Endothelial cell of umbilical vein (primary cell): ENCODE results near the gene FAM222B. TPM values are rescaled to one million over a fixed set of nuclear protein-coding genes. Genes with fewer than 3 reads are reported as not detected.

Source experiments
- BruUV-seq: library from RNA; stranded (reverse); fragments of 400-500 nt; replicated peaks from 2 replicates; lab custom pipeline; 2021; lab: Mats Ljungman, UMichigan
- CTCF ChIA-PET: fragments of 300-600, 350-600 bp; sonication (Branson Sonifier 250); formaldehyde crosslinking; loops from one replicate; lab custom pipeline; 2021; ENCODE audit warnings: antibody characterized with exemption, inconsistent platforms; lab: Charles Lee
- POLR2A ChIA-PET: fragments of 300-600, 350-600 bp; sonication (Branson Sonifier 250); formaldehyde crosslinking; loops from one replicate; lab custom pipeline; 2021; ENCODE audit warnings: antibody characterized with exemption, inconsistent platforms; lab: Charles Lee
- DNase-seq: peaks from one replicate; pipeline ENCODE4 v3.0.0-alpha.2; 2011; ENCODE audit warnings: low read depth, low spot score
- FAIRE-seq: peaks from 2 replicates; lab custom pipeline; 2011; peaks lifted over from hg19 to GRCh38; lab: Jason Lieb, UNC
- H2AFZ ChIP-seq: 2 replicates; pipeline ENCODE4 v1.6.0; 2012; ENCODE audit warnings: low read depth, low read length, control low read depth, inconsistent platforms
- H3K27ac ChIP-seq: 2 replicates; pipeline ENCODE4 v1.5.1; 2011; ENCODE audit warnings: low read depth, mild to moderate bottlenecking, control low read depth, low read length, moderate library complexity; ENCODE audit not compliant: insufficient read depth
- H3K27me3 ChIP-seq, 2 experiments: 2 replicates each; pipeline versions ENCODE4 v1.6.0 to v1.6.1; 2011; ENCODE audit warnings: low read length in 2 of 2, mixed read lengths in 1 of 2; ENCODE audit not compliant: control insufficient read depth in 2 of 2, insufficient read depth in 2 of 2
- H3K36me3 ChIP-seq, 2 experiments: 2 replicates in 1 of 2; 3 replicates in 1 of 2; pipeline ENCODE4 v1.5.1; 2011; ENCODE audit warnings: low read length in 2 of 2, mild to moderate bottlenecking in 1 of 2, moderate library complexity in 1 of 2; ENCODE audit not compliant: control insufficient read depth in 2 of 2, insufficient read depth in 2 of 2; ENCODE audit errors: extremely low read depth in 1 of 2
- H3K4me1 ChIP-seq: 3 replicates; pipeline ENCODE4 v1.5.1; 2011; ENCODE audit warnings: mild to moderate bottlenecking, low read length; ENCODE audit not compliant: control insufficient read depth, insufficient read depth; ENCODE audit errors: extremely low read depth
- H3K4me2 ChIP-seq: 2 replicates; pipeline ENCODE4 v1.6.1; 2011; ENCODE audit warnings: low read length, control low read depth, mixed read lengths; ENCODE audit not compliant: insufficient read depth
- H3K4me3 ChIP-seq, 3 experiments: fragments of 200-600 bp in 1 of 3; sonication (generic), shearing (Covaris generic) in 1 of 3; replicated peaks in 1 of 3; 2 replicates each; pipeline ENCODE4 v1.5.1; 2011 to 2016; ENCODE audit warnings: control low read depth in 3 of 3, low read length in 3 of 3, mild to moderate bottlenecking in 2 of 3, inconsistent platforms in 1 of 3, low read depth in 1 of 3, moderate library complexity in 1 of 3; ENCODE audit not compliant: insufficient read depth in 1 of 3
- H3K79me2 ChIP-seq: 2 replicates; pipeline ENCODE4 v1.6.0; 2012; ENCODE audit warnings: low read length, inconsistent platforms; ENCODE audit not compliant: control insufficient read depth, insufficient read depth
- H3K9ac ChIP-seq: replicated peaks from 2 replicates; pipeline ENCODE3; 2011; ENCODE audit warnings: low read length, control low read depth; ENCODE audit not compliant: insufficient read depth; ENCODE audit errors: extremely low read depth
- H3K9me1 ChIP-seq: replicated peaks from 3 replicates; pipeline ENCODE4 v1.6.0; 2011; ENCODE audit warnings: mild to moderate bottlenecking, low read length; ENCODE audit not compliant: control insufficient read depth, insufficient read depth; ENCODE audit errors: extremely low read depth
- H3K9me3 ChIP-seq: replicated peaks from 2 replicates; pipeline ENCODE4 v1.5.1; 2012; ENCODE audit warnings: low read length, inconsistent platforms; ENCODE audit not compliant: control insufficient read depth, insufficient read depth
- H4K20me1 ChIP-seq: replicated peaks from 2 replicates; pipeline ENCODE3; 2011; ENCODE audit warnings: mild to moderate bottlenecking, low read length; ENCODE audit not compliant: control insufficient read depth, insufficient read depth; ENCODE audit errors: extremely low read depth
- EZH2 ChIP-seq: IDR thresholded peaks from 2 replicates; pipeline ENCODE4 v1.6.1; 2012; ENCODE audit warnings: borderline replicate concordance, low read depth, mild to moderate bottlenecking, moderate library complexity, low read length, inconsistent platforms; ENCODE audit not compliant: severe bottlenecking
- FOS ChIP-seq: IDR thresholded peaks from 2 replicates; pipeline ENCODE4 v1.6.1; 2011; ENCODE audit warnings: mild to moderate bottlenecking, low read length, moderate library complexity, borderline replicate concordance; ENCODE audit not compliant: insufficient read depth
- GATA2 ChIP-seq: IDR thresholded peaks from 2 replicates; pipeline ENCODE4 v1.7.0; 2011; ENCODE audit warnings: low read depth, mild to moderate bottlenecking, moderate library complexity, mixed read lengths, low read length; ENCODE audit not compliant: insufficient read length, insufficient read depth
- JUN ChIP-seq: IDR thresholded peaks from 2 replicates; pipeline ENCODE4 v1.6.1; 2011; ENCODE audit warnings: borderline replicate concordance, low read depth; ENCODE audit not compliant: insufficient read length, insufficient read depth
- MYC ChIP-seq: IDR thresholded peaks from one replicate; pipeline ENCODE4 v1.6.1; 2011; ENCODE audit warnings: mild to moderate bottlenecking, low read depth, low read length
- POLR2A ChIP-seq: IDR thresholded peaks from 2 replicates; pipeline ENCODE4 v1.6.1; 2012; ENCODE audit warnings: low read depth, mild to moderate bottlenecking, control low read depth, low read length
- POLR2AphosphoS5 ChIP-seq: IDR thresholded peaks from 2 replicates; pipeline ENCODE4 v1.6.1; 2012; ENCODE audit warnings: low read depth, mild to moderate bottlenecking, control low read depth, low read length, moderate library complexity; ENCODE audit not compliant: insufficient read depth
- dilution Hi-C: fragments of 300-500 bp; cut with MboI; formaldehyde crosslinking; loops from one replicate; pipeline ENCODE4 v1.15.0; 2019; ENCODE audit warnings: low sequenced_read_pairs; ENCODE audit not compliant: extremely low pct_ligation_motif_present
- intact Hi-C: fragments of 100-400 bp; cut with micrococcal nuclease; formaldehyde crosslinking; loops from one replicate; pipeline ENCODE4 v1.10.0; 2022
- polyA plus RNA-seq, 4 experiments: library from polyadenylated mRNA; depleted of rRNA in 3 of 4; stranded (reverse) in 3 of 4; unstranded in 1 of 4; fragments of >200 nt; gene quantifications; 2 replicates each; pipeline versions ENCODE4 v1.2.1 to v1.2.3, GENCODE V29; 2011 to 2012; ENCODE audit warnings: missing spikeins in 1 of 4
- total RNA-seq: library from RNA; stranded (reverse); gene quantifications from 2 replicates; pipeline ENCODE4 v1.2.3, GENCODE V29; 2021
- TF ChIP-seq, protein P1 (sequence below), 2 donors: IDR thresholded peaks; 1 replicate in 1 of 2; 2 replicates in 1 of 2; pipeline ENCODE4 v1.5.1; 2011; ENCODE audit warnings: low read length in 2 of 2, mild to moderate bottlenecking in 2 of 2, moderate library complexity in 2 of 2, control low read depth in 1 of 2, inconsistent platforms in 1 of 2, low read depth in 1 of 2; ENCODE audit not compliant: insufficient read depth in 1 of 2; ENCODE audit errors: extremely low read depth in 1 of 2
- TF ChIP-seq, protein P2 (sequence below): IDR thresholded peaks from 2 replicates; pipeline ENCODE4 v1.6.1; 2011; ENCODE audit not compliant: insufficient read depth, insufficient read length

The FAM222B gene
- total and polyA plus RNA-seq, 2 donors (not counting 3 experiments of a cell fraction or from before 2014, with no cell fraction given) = 21.1 to 30.6 TPM

DNA sequence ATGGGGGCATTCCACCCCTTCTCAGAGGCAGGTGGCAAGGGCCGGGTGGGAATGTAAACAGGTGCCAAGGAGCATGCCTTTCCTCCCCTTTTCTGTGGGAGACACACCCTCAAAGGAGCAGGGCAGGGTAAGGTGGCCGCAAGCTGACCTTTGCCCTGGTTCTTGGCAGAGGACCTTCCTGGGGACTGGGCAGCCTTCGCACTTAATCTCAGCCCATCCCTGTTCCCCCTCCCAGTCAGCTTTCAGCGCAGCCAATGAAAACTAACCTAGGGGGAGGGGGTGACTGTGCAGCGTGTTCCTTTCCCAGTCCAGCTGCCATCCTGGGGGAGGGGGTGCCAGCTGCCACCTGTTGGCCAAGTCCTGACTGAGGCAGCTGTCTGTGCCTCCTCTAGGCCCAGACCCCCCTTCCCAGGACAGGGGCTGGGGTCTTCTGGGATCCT lies 96.0 kb downstream of the FAM222B start:
- Histone ChIP-seq H3K36me3 (peaks cover 4 to 20% of the 10 kb centered on the region in 2 experiments), H3K4me3 (peak overlapping the region in 1 of 3 experiments; percentile 2), H3K27me3 (no peaks in the 10 kb centered on the region), H2AFZ (no peak overlapping the region), H3K9me1 (no peaks in the 10 kb centered on the region), H3K9ac (no peak overlapping the region), H3K4me2 (no peak overlapping the region), H4K20me1 (no peaks in the 10 kb centered on the region), H3K27ac (peak overlapping the region; percentile 1), H3K9me3 (no peaks in the 10 kb centered on the region), H3K79me2 (peaks cover 31% of the 10 kb centered on the region), H3K4me1 (peaks cover 28% of the 10 kb centered on the region)
- CTCF ChIA-PET = interaction anchor here (1.1 to 16.6 kb wide), 4 partner anchors 17 to 207 kb away, joined by 4 to 602 read pairs (median 12); partner anchors contain the start of genes NEK8 and TLCD1
- BruUV-seq = no TSS peak
- peak; percentile 71 for FAIRE-seq
- dilution Hi-C loops = no loop called here
- POLR2A ChIA-PET = interaction anchor here (1.4 to 6.3 kb wide), 2 partner anchors 20 to 205 kb away, joined by 3 to 45 read pairs; partner anchors contain the start of genes NEK8, PHF12 and TLCD1
- peak; percentile 29 for DNase-seq
- intact Hi-C loops = no loop called here
- TF ChIP-seq FOS (no peak), POLR2A (no peak), GATA2 (no peak), POLR2AphosphoS5 (no peak), EZH2 (no peak), JUN (no peak), MYC (no peak)
- TF ChIP-seq, protein P1, sequence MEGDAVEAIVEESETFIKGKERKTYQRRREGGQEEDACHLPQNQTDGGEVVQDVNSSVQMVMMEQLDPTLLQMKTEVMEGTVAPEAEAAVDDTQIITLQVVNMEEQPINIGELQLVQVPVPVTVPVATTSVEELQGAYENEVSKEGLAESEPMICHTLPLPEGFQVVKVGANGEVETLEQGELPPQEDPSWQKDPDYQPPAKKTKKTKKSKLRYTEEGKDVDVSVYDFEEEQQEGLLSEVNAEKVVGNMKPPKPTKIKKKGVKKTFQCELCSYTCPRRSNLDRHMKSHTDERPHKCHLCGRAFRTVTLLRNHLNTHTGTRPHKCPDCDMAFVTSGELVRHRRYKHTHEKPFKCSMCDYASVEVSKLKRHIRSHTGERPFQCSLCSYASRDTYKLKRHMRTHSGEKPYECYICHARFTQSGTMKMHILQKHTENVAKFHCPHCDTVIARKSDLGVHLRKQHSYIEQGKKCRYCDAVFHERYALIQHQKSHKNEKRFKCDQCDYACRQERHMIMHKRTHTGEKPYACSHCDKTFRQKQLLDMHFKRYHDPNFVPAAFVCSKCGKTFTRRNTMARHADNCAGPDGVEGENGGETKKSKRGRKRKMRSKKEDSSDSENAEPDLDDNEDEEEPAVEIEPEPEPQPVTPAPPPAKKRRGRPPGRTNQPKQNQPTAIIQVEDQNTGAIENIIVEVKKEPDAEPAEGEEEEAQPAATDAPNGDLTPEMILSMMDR (IDR thresholded peaks at IDR 0.05; ENCODE audit: extremely low read depth in 1 of 2, insufficient read depth in 1 of 2, low read depth in 1 of 2, low read length in 2 of 2) = no peak
- TF ChIP-seq, protein P2, sequence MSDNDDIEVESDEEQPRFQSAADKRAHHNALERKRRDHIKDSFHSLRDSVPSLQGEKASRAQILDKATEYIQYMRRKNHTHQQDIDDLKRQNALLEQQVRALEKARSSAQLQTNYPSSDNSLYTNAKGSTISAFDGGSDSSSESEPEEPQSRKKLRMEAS = no peak
